BLaER1 (cell line): ENCODE results near the gene TSC2.

ENCODE experiments used
- H3K27ac ChIP-seq: shearing (Covaris generic); formaldehyde crosslinking; 2 replicates; pipeline ENCODE4 v1.8.1; 2022
- H3K27me3 ChIP-seq: shearing (Covaris generic); formaldehyde crosslinking; 2 replicates; pipeline ENCODE4 v1.8.1; 2022
- H3K36me3 ChIP-seq: shearing (Covaris generic); formaldehyde crosslinking; 2 replicates; pipeline ENCODE4 v1.8.1; 2022
- H3K4me1 ChIP-seq: shearing (Covaris generic); formaldehyde crosslinking; 2 replicates; pipeline ENCODE4 v1.8.1; 2022
- H3K4me2 ChIP-seq: shearing (Covaris generic); formaldehyde crosslinking; 2 replicates; pipeline ENCODE4 v1.8.1; 2022
- H3K4me3 ChIP-seq: shearing (Covaris generic); formaldehyde crosslinking; 2 replicates; pipeline ENCODE4 v1.8.1; 2022
- H3K9ac ChIP-seq: shearing (Covaris generic); formaldehyde crosslinking; 2 replicates; pipeline ENCODE4 v1.8.1; 2022
- H3K9me3 ChIP-seq: shearing (Covaris generic); formaldehyde crosslinking; 2 replicates; pipeline ENCODE4 v1.8.1; 2022
- H4K20me1 ChIP-seq: shearing (Covaris generic); formaldehyde crosslinking; 2 replicates; pipeline ENCODE4 v1.8.1; 2022
- Cebpa-rat ChIP-seq: shearing (Covaris generic); IDR thresholded peaks from 2 replicates; pipeline ENCODE4 v1.8.1; 2022

Gene TSC2

GRCh38 chr16:2053897-2054296 is 6.1 kb downstream of the TSC2 start:
- Histone ChIP-seq H3K36me3 (peaks cover 65% of the 10 kb centered on the region), H3K9me3 (no peaks in the 10 kb centered on the region), H3K4me1 (peaks cover 48% of the 10 kb centered on the region), H3K27ac (no peak overlapping the region), H3K9ac (no peak overlapping the region; the same call in 1 of the 2 replicates), H3K4me2 (no peak overlapping the region), H3K27me3 (no peaks in the 10 kb centered on the region), H3K4me3 (no peak overlapping the region), H4K20me1 (peaks cover 30% of the 10 kb centered on the region)
- no peak for TF ChIP-seq Cebpa-rat

GRCh38 chr16:2054543-2055245 is 6.9 kb downstream of the TSC2 start:
- Histone ChIP-seq H3K4me3 (no peak overlapping the region), H3K9ac (no peak overlapping the region), H3K9me3 (no peaks in the 10 kb centered on the region), H3K4me1 (peaks cover 51% of the 10 kb centered on the region), H4K20me1 (peaks cover 28% of the 10 kb centered on the region), H3K27me3 (no peaks in the 10 kb centered on the region), H3K27ac (no peak overlapping the region), H3K4me2 (no peak overlapping the region), H3K36me3 (peaks cover 65% of the 10 kb centered on the region)
- no peak for TF ChIP-seq Cebpa-rat

DNA sequence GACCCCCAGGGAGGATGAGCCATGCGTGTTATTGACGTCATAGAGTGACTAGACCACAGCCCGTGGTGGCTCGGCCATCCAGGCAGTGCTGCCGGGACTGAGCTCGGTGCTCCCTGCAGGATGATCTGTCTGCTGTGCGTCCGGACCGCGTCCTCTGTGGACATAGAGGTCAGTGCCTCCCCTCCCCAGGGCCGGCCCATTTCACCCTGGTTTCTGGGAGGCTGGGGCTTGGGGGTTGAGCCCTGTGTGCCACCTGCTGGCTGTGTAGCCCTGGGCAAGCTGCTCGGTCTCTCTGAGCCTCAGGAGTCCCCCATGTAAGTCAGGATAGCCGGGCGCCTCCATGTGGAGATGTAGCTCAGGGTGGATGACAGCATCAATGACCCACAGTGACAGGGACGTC is 8.3 kb downstream of the TSC2 start:
- no peaks in the 10 kb centered on the region for H3K9me3 ChIP-seq
- H3K4me2 ChIP-seq, result peak overlapping the region; percentile 69
- H3K36me3 ChIP-seq, result peaks cover 63% of the 10 kb centered on the region
- 0 out of 2 replicates have a peak overlapping the region, but pooled peaks have one; percentile 32 for H3K27ac ChIP-seq
- no peak overlapping the region for H3K4me3 ChIP-seq
- H3K27me3 ChIP-seq, result no peaks in the 10 kb centered on the region
- TF ChIP-seq Cebpa-rat, result no peak
- no peak overlapping the region for H3K9ac ChIP-seq
- H4K20me1 ChIP-seq, result peaks cover 39% of the 10 kb centered on the region
- peaks cover 65% of the 10 kb centered on the region for H3K4me1 ChIP-seq

GRCh38 chr16:2056681-2057407 is 9.1 kb downstream of the TSC2 start:
- H3K36me3 ChIP-seq, result peaks cover 62% of the 10 kb centered on the region
- H3K4me2 ChIP-seq, result peak overlapping the region; percentile 69
- peaks cover 46% of the 10 kb centered on the region for H4K20me1 ChIP-seq
- H3K9ac ChIP-seq, result peak overlapping the region; percentile 15; the same call in 1 of the 2 replicates
- H3K9me3 ChIP-seq, result no peaks in the 10 kb centered on the region
- no peak for TF ChIP-seq Cebpa-rat
- H3K4me1 ChIP-seq, result peaks cover 73% of the 10 kb centered on the region
- H3K27me3 ChIP-seq, result no peaks in the 10 kb centered on the region
- no peak overlapping the region for H3K4me3 ChIP-seq
- peak overlapping the region; percentile 32; the same call in 1 of the 2 replicates for H3K27ac ChIP-seq

- no peaks in the 10 kb centered on the region for H3K9me3 ChIP-seq
- peaks cover 52% of the 10 kb centered on the region for H4K20me1 ChIP-seq
- H3K4me3 ChIP-seq, result no peak overlapping the region
- peak overlapping the region; percentile 38; the same call in 1 of the 2 replicates for H3K27ac ChIP-seq
- H3K4me1 ChIP-seq, result peaks cover 79% of the 10 kb centered on the region
- H3K4me2 ChIP-seq, result peak overlapping the region; percentile 69
- no peak for TF ChIP-seq Cebpa-rat
- no peak overlapping the region; the same call in 1 of the 2 replicates for H3K9ac ChIP-seq
- H3K27me3 ChIP-seq, result no peaks in the 10 kb centered on the region
- peaks cover 62% of the 10 kb centered on the region for H3K36me3 ChIP-seq
Observed at GRCh38 chr16:2057438-2057837, 9.7 kb downstream of the TSC2 start.

GRCh38 chr16:2058420-2058819 is 10.6 kb downstream of the TSC2 start:
- Histone ChIP-seq H3K9ac (0 out of 2 replicates have a peak overlapping the region, but pooled peaks have one; percentile 9), H3K4me2 (peak overlapping the region; percentile 95), H3K27ac (peak overlapping the region; percentile 70), H3K36me3 (peaks cover 62% of the 10 kb centered on the region), H3K27me3 (no peaks in the 10 kb centered on the region), H3K4me1 (peaks cover 89% of the 10 kb centered on the region), H3K4me3 (no peak overlapping the region), H4K20me1 (peaks cover 60% of the 10 kb centered on the region), H3K9me3 (no peaks in the 10 kb centered on the region)
- TF ChIP-seq Cebpa-rat, result no peak

GRCh38 chr16:2058872-2059271 is 11.1 kb downstream of the TSC2 start:
- peak overlapping the region; percentile 70 for H3K27ac ChIP-seq
- H3K27me3 ChIP-seq, result no peaks in the 10 kb centered on the region
- H4K20me1 ChIP-seq, result peaks cover 64% of the 10 kb centered on the region
- no peak overlapping the region for H3K4me3 ChIP-seq
- H3K9me3 ChIP-seq, result no peaks in the 10 kb centered on the region
- no peak overlapping the region for H3K9ac ChIP-seq
- TF ChIP-seq Cebpa-rat, result peak; percentile 46; the same call in 1 of the 2 replicates
- H3K36me3 ChIP-seq, result peaks cover 62% of the 10 kb centered on the region
- H3K4me2 ChIP-seq, result peak overlapping the region; percentile 95
- H3K4me1 ChIP-seq, result peaks cover 93% of the 10 kb centered on the region

DNA sequence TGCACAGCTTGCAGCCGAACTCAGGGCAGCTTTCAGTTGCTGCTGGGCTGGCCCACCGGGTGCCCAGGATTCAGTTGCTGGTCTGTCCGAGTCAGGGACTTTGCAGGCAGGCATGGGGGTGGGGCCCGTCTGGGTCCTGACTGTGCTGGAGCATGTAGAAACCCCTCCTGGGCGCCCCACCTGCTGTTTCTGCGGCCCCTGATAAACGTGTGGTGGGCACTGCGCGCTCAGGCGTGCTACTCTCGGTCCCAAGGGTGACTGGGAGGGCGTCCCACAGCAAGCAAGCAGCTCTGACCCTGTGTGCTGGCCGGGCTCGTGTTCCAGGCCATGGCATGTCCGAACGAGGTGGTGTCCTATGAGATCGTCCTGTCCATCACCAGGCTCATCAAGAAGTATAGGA is 12.6 kb downstream of the TSC2 start:
- Histone ChIP-seq H3K9ac (peak overlapping the region; percentile 35; the same call in 1 of the 2 replicates), H3K27me3 (no peaks in the 10 kb centered on the region), H3K36me3 (peaks cover 62% of the 10 kb centered on the region), H4K20me1 (peaks cover 66% of the 10 kb centered on the region), H3K9me3 (no peaks in the 10 kb centered on the region), H3K4me3 (no peak overlapping the region), H3K27ac (peak overlapping the region; percentile 70), H3K4me2 (peak overlapping the region; percentile 95), H3K4me1 (peaks cover 94% of the 10 kb centered on the region)
- no peak for TF ChIP-seq Cebpa-rat

DNA sequence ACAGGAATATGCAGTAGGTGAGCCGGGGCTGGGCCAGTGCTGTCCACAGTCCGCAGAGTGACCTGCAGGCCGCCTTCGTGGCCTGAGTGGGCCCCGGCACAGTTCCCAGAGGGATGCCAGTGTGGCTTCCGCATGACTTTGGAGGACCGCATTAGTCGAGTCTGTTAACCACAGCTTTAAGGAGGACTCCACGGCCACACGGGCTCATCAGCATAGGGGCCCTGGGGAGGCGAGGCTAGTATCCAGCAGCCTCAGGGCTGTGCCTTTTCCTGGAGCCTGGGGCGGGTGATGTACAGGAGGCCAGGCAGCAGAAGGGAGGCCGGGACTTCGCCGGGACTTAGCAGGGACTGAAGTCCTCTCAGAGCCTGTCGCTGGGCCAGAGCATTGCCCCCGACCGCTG is 13.2 kb downstream of the TSC2 start:
- peak overlapping the region; percentile 70 for H3K27ac ChIP-seq
- H4K20me1 ChIP-seq, result peaks cover 65% of the 10 kb centered on the region
- H3K4me2 ChIP-seq, result peak overlapping the region; percentile 95
- peak overlapping the region; percentile 61 for H3K9ac ChIP-seq
- peaks cover 87% of the 10 kb centered on the region for H3K4me1 ChIP-seq
- peak overlapping the region; percentile 22; the same call in 1 of the 2 replicates for H3K4me3 ChIP-seq
- peaks cover 69% of the 10 kb centered on the region for H3K36me3 ChIP-seq
- TF ChIP-seq Cebpa-rat, result no peak
- H3K27me3 ChIP-seq, result no peaks in the 10 kb centered on the region
- H3K9me3 ChIP-seq, result no peaks in the 10 kb centered on the region

- no peaks in the 10 kb centered on the region for H3K27me3 ChIP-seq
- peaks cover 72% of the 10 kb centered on the region for H3K36me3 ChIP-seq
- peaks cover 60% of the 10 kb centered on the region for H4K20me1 ChIP-seq
- TF ChIP-seq Cebpa-rat, result no peak
- H3K27ac ChIP-seq, result peak overlapping the region; percentile 70
- peaks cover 82% of the 10 kb centered on the region for H3K4me1 ChIP-seq
- peak overlapping the region; percentile 95 for H3K4me2 ChIP-seq
- no peaks in the 10 kb centered on the region for H3K9me3 ChIP-seq
- H3K4me3 ChIP-seq, result 0 out of 2 replicates have a peak overlapping the region, but pooled peaks have one; percentile 22
- peak overlapping the region; percentile 61 for H3K9ac ChIP-seq
Observed at GRCh38 chr16:2061526-2061925, 13.7 kb downstream of the TSC2 start.
